Measurements from ENCODE around the gene CBX1.

- TF ChIP-seq GATA3 (IDR thresholded peaks at IDR 0.05; ENCODE audit: low read depth, low read length) (no peak), GATA2 (IDR thresholded peaks at IDR 0.05; ENCODE audit: low read depth, low read length) (no peak)
Measured at GRCh38 chr17:48036693-48037035, 64.6 kb downstream of the CBX1 start.

All from SH-SY5Y (cell line).